Smooth muscle cell of the umbilical artery (primary cell): Measurements from ENCODE around the gene TXNIP. TPM values are rescaled to one million over a fixed set of nuclear protein-coding genes. Genes with fewer than 3 reads are reported as not detected.

Experiments
- total RNA-seq: library from RNA; depleted of rRNA; stranded (reverse); fragments of >200 nt; gene quantifications from 2 replicates; pipeline ENCODE4 v1.2.3, GENCODE V29; 2014

The TXNIP gene
- 10.4 and 18.1 TPM in 2 replicates for total RNA-seq

DNA sequence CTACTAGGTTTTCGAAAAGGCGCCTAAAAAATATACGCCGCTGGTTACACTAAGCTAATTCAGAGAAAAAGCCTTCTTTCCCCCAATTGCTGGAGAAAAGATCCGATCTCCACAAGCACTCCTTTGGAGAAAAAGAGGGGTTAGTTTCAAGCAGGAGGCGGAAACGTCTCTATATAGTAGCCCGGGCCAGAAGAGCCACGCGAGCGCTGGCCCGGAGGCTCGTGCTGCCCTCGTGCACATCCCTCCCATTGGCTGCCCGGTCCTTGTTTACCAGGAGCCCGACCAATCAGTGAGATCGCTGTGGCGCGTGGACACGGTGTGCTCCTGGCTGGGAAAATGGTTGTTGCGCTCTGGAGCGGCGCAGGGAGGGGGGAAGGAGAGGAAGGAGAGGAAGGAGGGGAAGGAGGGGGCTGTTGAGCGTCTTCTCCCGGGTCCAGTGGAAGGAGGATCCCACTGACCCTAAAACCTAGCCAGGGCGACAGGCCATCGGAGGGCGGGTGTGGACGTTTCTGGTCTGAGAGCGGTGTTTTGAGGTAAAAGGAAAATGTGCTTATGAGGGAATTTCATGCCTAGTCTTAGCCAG is at the start of gene TXNIP:
Gene TXNIP (minus strand): TSS at position 147 of the 583 bp plus-strand sequence. CDS start 313 bp downstream, outside the sequence.

GRCh38 chr1:146021622-146022402 is 25.4 kb upstream of the TXNIP start, which contains the start of gene HJV:
TSS of gene HJV (minus strand) at chr1:146021735. CDS start at chr1:146020231, 1,504 bp downstream.

DNA sequence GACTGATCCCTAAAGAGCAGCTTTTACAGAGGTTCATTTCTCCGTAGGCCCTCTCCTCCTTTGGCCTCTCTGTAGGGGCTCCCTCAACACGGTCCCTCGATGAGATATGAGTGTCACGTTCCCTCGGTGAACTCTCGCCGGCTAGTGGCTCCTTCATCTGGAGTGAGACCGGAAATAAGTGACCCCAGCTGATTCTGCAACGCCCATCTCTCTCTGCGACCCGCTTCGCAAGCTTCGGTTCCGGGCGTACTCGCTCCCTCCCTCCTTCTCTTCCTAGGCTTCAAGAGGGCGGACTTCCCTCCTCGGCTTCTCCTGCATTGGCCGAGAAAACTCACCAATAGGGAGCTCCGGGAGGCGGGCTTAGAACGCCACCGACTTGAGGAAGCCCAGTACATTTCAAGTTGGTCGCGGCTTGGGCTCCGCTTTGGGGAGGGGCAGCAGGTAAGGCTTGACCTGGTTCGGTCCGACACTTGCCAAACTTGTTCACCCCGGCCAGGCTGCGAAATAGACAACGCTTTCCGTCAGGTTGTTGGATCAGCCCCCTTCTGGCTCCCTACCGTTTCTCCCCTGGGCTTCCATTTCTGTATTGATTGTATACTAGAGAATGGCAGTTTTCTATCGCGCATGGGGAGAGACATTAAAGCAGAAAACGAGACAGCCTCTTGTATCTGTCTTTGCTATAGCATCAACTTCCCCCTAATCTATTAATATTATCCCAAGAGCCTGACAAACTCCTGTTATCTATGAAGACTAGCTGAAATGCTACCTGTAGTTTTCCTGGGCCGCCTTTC is 31.9 kb downstream of the TXNIP start, which contains the start of the genes ANKRD34A and POLR3GL:
Gene ANKRD34A (minus strand): TSS at position 248 of the 791 bp plus-strand sequence. CDS start 2,816 bp downstream, outside the sequence.
Gene POLR3GL (plus strand): TSS at position 363 of the 791 bp plus-strand sequence. CDS start 10,176 bp downstream, outside the sequence.

GRCh38 chr1:145957443-145958319 is 38.7 kb downstream of the TXNIP start, which contains the start of gene LIX1L:
TSS of gene LIX1L (minus strand) at chr1:145958017. CDS start at chr1:145957927, 90 bp downstream.

Other genes with a start within 250 kb of the TXNIP start
- gene RNF115, start 172.5 kb downstream of the TXNIP start, total RNA-seq, result 9.8 and 11.3 TPM in 2 replicates
- 25.5 and 26.8 TPM in 2 replicates for gene POLR3C, start 172.4 kb downstream of the TXNIP start, total RNA-seq
- gene NUDT17, start 150.9 kb downstream of the TXNIP start, total RNA-seq, result 2.4 and 2.7 TPM in 2 replicates
- gene PIAS3, start 137.5 kb downstream of the TXNIP start, total RNA-seq, result 7.4 and 17.6 TPM in 2 replicates
- 0.42 and 0.59 TPM in 2 replicates for gene ANKRD35, start 110.7 kb downstream of the TXNIP start, total RNA-seq
- gene ITGA10, start 86.5 kb downstream of the TXNIP start, total RNA-seq, result 0.89 and 3.9 TPM in 2 replicates
- gene PEX11B, start 77.9 kb downstream of the TXNIP start, total RNA-seq, result 22.0 and 32.4 TPM in 2 replicates
- 119 and 129 TPM in 2 replicates for gene RBM8A, start 69.1 kb downstream of the TXNIP start, total RNA-seq
- 13.4 and 21.3 TPM in 2 replicates for gene LIX1L, start 38.6 kb downstream of the TXNIP start, total RNA-seq
- under 0.01 and 1.2 TPM in 2 replicates for gene ANKRD34A, start 32.0 kb downstream of the TXNIP start, total RNA-seq
- gene POLR3GL, start 31.9 kb downstream of the TXNIP start, total RNA-seq, result 12.5 and 13.0 TPM in 2 replicates
- not detected in 2 replicates for gene HJV, start 25.2 kb upstream of the TXNIP start, total RNA-seq
- 4.5 and 7.2 TPM in 2 replicates for gene NBPF10, start 148.2 kb upstream of the TXNIP start, total RNA-seq
- gene NOTCH2NLA, start 232.4 kb upstream of the TXNIP start, total RNA-seq, result 73.0 and 102 TPM in 2 replicates